ENCODE measurements around the gene DCP1A.

DNA sequence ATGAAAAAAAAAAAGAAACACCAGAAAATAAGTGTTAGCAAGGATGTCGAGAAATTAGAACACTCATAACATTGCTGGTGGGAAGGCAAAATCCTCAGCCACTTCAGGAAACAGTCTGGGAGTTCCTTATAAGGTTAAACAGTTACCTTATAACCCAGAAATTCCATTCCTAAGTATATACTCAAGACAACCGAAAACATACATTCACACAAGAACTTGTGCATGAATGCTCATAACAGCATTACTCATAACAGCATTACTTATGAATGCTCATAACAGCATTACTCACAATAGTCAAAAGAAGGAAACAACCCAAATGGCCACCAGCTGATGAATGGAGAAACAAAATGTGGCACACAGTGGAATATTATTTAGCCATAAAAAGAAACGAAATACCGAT, 34.8 kb upstream of the DCP1A start:
- TF ChIP-seq, protein P1, sequence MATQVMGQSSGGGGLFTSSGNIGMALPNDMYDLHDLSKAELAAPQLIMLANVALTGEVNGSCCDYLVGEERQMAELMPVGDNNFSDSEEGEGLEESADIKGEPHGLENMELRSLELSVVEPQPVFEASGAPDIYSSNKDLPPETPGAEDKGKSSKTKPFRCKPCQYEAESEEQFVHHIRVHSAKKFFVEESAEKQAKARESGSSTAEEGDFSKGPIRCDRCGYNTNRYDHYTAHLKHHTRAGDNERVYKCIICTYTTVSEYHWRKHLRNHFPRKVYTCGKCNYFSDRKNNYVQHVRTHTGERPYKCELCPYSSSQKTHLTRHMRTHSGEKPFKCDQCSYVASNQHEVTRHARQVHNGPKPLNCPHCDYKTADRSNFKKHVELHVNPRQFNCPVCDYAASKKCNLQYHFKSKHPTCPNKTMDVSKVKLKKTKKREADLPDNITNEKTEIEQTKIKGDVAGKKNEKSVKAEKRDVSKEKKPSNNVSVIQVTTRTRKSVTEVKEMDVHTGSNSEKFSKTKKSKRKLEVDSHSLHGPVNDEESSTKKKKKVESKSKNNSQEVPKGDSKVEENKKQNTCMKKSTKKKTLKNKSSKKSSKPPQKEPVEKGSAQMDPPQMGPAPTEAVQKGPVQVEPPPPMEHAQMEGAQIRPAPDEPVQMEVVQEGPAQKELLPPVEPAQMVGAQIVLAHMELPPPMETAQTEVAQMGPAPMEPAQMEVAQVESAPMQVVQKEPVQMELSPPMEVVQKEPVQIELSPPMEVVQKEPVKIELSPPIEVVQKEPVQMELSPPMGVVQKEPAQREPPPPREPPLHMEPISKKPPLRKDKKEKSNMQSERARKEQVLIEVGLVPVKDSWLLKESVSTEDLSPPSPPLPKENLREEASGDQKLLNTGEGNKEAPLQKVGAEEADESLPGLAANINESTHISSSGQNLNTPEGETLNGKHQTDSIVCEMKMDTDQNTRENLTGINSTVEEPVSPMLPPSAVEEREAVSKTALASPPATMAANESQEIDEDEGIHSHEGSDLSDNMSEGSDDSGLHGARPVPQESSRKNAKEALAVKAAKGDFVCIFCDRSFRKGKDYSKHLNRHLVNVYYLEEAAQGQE (IDR thresholded peaks at IDR 0.05; ENCODE audit: insufficient replicate concordance, low read depth) = no peak
- TF ChIP-seq, protein P2, sequence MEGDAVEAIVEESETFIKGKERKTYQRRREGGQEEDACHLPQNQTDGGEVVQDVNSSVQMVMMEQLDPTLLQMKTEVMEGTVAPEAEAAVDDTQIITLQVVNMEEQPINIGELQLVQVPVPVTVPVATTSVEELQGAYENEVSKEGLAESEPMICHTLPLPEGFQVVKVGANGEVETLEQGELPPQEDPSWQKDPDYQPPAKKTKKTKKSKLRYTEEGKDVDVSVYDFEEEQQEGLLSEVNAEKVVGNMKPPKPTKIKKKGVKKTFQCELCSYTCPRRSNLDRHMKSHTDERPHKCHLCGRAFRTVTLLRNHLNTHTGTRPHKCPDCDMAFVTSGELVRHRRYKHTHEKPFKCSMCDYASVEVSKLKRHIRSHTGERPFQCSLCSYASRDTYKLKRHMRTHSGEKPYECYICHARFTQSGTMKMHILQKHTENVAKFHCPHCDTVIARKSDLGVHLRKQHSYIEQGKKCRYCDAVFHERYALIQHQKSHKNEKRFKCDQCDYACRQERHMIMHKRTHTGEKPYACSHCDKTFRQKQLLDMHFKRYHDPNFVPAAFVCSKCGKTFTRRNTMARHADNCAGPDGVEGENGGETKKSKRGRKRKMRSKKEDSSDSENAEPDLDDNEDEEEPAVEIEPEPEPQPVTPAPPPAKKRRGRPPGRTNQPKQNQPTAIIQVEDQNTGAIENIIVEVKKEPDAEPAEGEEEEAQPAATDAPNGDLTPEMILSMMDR (IDR thresholded peaks at IDR 0.05; ENCODE audit: insufficient read depth, low read length) = no peak
